ENCODE measurements around the gene ATP6AP1.
"Not testable (repeated sequence)": the region's sequence is repeated elsewhere in the genome, so short reads cannot be mapped to it uniquely, and the experiment has no call there.

Gene ATP6AP1

DNA sequence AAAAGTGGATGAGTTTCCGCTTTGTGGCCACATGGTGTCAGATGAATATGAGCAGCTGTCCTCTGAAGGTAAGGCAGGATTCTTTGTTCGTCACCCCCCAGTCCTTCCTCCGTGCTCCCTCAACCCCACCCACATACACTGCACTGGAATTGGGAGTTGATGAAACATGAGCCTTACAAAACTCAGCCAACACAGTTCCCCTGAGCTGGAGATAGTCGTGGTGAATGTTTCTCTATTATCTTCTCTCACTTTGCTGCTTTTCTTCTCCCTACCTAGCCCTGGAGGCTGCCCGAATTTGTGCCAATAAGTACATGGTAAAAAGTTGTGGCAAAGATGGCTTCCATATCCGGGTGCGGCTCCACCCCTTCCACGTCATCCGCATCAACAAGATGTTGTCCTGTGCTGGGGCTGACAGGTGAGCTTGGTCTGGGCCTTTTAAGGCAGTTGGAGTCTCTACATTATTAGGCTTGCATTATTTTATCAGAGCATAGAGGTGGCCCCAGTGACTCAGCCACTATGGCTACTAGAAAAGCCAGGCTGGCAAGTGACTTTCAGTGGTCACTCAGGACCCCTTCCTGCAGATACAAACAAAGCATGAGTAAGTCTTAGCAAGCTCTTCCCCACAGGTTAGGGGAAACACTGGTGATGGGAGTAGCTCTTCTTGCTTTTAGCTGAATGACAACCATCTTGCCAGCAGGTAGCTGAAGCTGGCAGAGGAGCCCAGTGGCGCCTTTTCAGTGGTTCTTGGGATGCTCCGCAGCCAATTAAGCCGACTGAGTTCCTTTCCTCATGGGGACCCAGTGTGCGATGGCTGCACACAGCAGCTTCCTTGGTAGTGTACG is 28.7 kb upstream of the ATP6AP1 start:
- DNase-seq: peak; percentile 24

DNA sequence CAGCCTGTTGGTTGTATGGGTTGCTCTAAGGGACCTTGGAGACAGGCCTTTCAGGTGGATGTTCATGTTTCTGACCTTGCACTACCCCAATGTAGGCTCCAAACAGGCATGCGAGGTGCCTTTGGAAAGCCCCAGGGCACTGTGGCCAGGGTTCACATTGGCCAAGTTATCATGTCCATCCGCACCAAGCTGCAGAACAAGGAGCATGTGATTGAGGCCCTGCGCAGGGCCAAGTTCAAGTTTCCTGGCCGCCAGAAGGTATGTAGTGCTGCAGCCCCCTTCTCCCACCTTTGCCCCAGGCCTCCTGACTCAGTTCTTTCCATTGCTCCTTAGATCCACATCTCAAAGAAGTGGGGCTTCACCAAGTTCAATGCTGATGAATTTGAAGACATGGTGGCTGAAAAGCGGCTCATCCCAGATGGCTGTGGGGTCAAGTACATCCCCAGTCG is 28.1 kb upstream of the ATP6AP1 start:
- DNase-seq: not testable (repeated sequence)

DNA sequence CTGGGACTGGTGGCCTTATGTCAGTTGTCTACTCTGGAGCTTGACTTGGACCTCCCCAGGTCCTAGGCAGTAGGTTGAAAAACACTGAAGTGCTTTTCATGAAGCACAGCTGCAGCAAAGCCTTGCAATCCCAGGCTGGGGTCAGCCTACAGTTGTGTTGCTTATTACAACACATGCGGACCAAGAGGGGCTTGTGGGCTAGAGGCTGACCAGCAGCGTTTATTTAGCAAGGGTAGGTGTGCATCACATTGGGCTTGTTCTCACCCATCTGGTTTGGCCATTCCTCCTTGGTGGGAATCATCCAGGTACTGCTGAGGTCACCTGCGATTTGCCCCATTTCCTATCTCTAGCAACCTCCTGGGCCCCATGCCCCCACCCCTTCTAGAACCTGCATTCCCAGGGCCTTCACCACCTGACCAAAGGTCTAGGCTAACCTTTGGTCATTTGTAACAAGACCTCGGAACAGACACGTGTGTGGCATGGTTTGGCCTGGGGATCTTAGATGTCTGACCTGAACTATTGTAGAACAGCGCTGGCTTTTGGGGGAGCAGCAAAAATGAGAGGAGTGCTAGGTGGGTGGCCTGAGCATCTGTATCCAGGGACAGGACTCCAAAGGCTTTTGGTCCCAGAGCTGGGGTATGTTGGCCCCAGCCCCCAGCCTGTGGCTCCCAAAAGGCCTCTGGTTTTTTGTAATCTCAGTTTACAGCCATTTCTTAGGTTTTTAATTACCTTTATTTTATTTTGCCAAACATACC is 27.3 kb upstream of the ATP6AP1 start:
- DNase-seq: peak; percentile 49

DNA sequence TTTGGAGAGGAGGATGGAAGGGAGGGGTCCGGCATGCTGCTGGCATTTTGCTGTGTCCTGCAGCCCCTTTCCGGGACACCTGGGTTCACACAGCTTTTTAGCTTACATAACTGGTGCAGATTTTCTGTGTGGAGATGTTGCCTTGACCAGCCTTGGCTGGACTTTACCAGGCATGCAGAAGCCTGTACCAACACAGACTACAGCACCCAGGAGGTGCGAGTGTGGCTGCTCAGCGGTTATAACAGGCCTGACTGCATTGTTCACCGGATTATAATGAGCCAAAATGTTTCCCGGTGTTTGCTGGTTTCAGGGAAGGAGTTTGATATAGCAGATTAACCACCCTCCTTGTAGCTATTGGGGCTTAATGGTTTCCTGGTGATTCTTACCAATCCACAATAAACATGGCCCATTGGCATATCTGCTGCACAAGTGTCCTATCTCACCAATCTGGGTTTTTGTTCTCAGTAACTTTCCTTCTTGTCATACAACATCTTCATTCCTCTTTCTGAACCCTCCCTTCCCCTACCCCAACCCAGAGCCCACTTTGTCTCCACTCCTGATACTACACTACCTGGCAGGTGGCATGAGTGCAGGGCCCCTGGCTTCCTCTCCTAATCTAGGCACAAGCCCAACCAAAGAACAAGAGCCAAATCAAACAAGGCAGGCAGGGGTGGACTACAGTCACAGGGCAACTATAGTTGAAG is 26.4 kb upstream of the ATP6AP1 start:
- peak; percentile 21 for DNase-seq

DNA sequence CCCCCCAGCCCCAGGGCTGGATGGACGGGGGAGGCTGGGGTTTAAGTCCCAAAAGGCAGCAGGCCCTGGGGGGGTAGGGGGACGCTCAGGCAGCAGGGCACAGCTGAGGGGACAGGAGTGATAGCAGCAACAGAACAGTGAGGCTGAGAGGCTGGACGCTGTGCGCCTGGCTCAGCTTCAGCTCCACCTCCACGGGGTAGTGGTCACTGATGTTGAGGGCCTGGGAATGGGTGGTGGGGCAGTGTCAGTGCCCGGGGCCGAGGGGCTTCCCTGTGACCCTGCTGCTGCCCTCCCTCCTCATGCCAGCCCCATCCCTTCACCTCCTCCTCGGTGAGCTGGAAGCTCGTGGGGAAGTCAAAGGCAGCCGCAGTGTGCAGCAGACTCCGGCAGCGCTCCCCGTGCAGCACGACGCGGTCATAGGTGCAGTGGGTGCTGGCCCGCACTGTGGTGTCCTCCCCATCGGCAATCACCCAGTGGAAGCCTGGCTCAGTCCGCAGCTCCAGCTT is 25.8 kb upstream of the ATP6AP1 start:
- DNase-seq: no peak

DNA sequence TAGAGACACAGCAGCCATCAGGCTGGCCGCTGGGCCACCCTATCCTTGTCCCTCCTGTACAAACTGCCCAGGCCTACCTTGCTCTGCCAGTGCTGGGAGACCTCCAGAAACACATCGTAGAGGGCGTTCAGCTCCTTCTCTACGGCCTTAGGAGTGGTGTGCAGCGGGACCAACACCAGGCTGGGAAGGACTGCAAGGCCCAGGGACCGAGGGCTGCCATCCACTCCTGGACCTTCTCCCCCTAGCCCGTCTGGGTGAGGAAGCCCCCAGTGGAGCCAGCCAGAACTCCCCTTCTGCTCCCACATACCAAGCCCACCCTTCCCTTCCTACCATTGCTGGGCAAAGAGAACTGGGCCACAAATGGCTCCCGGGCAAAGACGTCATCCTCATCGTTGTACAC is 25.3 kb upstream of the ATP6AP1 start:
- no peak for DNase-seq

DNA sequence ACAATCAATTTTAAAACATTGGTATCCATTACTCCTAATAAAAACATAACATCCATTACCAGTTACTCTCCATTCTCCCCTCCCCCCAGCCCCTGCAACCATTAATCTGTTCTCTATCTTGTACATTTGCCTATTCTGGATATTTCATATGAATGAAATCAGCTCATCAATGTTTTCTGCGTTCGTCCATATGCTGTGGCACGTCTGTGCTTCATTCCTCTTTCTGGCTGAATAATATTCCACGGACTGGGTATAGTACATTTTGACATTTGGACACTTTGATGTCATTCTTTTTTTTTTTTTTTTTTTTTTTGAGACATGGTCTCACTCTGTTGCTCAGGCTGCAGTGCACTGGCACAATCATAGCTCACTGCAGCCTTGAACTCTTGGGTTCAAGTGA is 24.6 kb upstream of the ATP6AP1 start:
- no peak for DNase-seq

DNA sequence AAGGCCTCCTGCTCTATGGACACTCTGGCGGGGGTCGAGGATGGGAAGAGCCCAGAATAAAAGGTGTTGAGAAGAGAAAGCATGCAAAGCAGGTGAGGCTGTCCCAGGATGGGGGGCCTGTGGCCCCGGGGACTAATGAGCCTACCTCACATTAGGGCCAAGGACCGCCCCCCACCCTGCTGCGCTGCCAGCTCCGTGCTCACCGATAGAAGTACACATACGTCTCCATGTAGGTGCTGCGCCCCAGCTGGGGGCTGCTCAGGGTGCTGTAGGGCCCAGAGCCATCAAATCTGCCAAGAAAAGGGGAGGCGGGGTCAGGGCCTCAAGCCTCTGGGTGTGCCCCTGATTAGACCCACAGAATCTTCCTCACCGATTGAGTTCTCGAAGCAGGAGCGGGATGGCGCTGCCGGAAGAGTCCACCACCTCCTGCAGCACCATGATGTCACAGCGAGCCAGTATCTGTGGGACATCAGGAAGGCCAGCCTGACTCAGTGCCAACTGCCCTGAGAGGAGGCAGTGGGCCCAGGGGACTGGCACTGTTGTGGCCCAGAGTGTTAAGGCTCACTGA is 23.8 kb upstream of the ATP6AP1 start:
- no peak for DNase-seq

DNA sequence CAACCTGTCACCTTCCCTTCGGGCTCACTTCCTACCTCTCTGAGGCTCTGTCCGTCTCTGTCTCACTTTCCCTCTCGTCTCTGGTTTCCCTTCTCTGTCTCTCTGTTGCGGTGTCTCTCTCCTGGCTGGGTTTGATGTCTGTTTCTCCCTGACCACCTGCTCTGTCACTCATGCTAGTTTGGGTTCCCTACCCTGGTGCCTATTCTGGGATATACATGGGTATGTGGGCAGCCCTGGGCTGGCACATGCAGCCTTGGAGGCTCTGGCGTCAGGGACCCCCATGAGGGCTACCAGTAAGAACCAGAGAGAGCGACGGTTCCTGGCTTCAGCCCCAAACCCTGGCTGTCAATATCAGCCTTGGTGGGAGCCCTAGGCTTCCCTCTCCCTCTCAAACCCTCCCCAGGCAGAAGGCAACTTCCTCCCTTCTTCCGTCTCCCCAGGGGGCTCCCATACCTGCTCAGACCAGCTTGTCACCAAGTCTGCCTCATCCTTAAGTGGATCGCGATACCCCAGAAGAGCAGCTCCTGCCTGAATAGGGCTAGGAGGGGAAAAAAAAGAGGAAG is 19.7 kb upstream of the ATP6AP1 start:
- no peak for DNase-seq

DNA sequence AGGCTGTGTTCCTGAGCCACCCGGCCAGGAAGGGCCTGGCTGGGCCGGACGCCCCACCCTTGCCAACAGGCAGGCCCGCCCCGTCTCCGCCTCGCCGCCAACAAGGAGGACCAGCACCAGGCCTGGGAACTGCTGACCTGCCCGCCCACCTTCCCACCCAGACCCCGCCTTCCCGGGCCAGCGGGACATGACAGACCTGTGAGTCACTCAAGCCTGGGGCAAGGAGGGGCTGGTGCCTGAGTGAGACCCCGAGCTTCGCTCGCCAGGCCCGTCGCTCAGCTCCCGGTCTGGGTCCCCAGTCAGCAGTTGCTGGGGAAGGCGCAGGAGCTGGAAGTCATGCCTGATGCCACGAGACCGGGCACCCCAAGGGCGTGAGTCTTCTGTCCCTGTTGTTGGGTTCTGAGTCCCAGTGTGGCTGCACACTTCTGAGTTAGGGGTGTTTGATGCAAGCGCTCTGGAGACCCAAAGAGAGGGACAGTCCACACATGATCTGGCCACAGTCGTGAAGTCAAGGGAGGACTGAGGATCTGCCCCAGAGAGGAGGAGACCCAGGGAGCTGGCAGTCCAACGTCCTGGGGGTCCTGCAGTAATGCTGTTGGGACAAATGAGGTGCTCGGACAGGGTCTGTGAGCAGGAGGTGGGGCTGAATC is 19.1 kb upstream of the ATP6AP1 start, which contains the start of gene DNASE1L1:
Gene DNASE1L1, minus strand, starts transcription at position 33 of the 650 bp plus-strand sequence. CDS start 3,686 bp downstream, outside the sequence.
- peak; percentile 83 for DNase-seq

DNA sequence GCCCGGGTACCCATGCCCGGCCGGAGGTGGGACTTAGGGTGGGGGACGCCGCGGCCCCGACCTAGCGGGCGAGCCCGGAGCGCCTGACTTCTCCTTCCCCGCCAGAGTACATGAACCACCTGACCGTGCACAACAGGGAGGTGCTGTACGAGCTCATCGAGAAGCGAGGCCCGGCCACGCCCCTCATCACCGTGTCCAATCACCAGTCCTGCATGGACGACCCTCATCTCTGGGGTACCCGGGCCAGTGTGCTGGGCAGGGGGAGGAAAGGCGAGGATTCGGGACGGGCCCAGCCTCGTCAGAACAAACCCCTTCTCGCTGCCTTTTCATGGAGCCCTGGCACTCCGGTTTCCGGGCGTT is 16.5 kb upstream of the ATP6AP1 start:
- DNase-seq: peak; percentile 63

DNA sequence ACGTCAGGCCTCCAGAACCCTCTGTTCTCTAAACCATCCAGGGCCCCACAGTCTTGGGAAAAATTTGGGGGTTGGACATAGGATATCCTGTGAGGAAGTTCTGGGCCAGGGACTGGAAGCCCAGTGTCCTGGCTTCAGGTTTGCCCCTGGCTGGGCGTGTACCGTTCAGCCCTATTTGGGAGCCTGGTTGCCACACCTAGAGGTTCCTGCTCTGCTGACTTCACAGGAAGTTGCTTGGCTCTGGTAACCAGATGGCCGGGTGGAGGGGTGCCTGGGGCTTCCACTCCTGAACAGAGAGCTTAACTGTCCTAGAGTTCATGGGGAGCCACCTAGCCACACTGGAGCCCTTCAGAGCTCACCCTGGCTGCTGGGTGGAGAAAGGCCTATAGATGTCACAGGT is 16.0 kb upstream of the ATP6AP1 start:
- DNase-seq: peak; percentile 26

DNA sequence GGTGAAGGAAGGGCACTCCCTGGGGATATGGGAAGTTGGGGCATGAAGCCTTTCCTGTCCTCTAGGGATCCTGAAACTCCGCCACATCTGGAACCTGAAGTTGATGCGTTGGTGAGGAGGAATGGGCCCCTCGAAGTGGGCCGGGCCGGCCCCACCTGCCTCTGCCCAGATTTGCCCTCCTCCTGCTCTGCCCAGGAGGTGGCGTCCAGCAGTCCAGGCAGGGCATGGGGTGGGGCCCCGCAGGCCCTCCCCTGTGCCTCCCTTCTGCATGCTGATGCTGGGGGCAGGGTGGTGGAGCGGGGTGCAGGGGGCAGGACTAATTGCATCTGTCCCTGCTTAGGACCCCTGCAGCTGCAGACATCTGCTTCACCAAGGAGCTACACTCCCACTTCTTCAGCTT is 15.3 kb upstream of the ATP6AP1 start:
- DNase-seq: no peak

DNA sequence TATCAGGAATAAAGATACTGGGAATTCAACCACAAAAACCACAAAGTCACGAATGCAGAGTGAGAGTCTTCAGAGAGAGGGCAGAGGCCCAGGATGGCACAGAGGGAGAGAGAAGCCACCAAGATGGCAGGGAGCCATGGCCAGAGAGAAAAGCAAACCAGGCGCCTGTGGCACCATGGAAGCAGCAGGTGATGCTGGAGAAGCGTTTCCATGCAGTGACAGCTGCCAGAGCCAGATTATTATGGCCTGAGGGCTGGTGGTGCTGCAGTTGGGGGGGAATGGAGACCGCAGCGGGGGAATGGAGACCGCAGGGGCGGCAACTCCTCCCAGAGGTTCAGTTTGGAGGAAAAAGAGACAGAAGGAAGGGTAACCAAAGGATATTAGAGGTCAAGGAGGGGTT is 11.3 kb upstream of the ATP6AP1 start:
- no peak for DNase-seq

DNA sequence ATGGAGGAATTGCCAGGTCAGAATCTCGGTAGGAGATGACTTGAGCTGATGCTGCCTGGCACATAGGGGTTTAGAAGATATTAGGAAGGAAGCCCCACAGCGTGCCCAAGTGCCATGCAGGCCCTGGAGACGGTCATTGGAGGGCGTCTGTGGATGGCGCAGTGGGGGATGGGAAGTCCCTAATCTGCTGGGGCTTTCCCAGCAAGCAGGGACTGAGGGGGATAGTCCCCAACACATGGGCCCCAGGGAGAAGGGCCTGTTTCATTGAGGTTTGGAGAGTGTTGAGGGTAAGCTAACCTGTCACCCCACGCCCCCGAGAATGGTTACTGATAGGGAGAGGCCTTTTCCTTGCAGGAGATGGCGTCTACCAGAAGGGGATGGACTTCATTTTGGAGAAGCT is 9.3 kb upstream of the ATP6AP1 start:
- no peak for DNase-seq

DNA sequence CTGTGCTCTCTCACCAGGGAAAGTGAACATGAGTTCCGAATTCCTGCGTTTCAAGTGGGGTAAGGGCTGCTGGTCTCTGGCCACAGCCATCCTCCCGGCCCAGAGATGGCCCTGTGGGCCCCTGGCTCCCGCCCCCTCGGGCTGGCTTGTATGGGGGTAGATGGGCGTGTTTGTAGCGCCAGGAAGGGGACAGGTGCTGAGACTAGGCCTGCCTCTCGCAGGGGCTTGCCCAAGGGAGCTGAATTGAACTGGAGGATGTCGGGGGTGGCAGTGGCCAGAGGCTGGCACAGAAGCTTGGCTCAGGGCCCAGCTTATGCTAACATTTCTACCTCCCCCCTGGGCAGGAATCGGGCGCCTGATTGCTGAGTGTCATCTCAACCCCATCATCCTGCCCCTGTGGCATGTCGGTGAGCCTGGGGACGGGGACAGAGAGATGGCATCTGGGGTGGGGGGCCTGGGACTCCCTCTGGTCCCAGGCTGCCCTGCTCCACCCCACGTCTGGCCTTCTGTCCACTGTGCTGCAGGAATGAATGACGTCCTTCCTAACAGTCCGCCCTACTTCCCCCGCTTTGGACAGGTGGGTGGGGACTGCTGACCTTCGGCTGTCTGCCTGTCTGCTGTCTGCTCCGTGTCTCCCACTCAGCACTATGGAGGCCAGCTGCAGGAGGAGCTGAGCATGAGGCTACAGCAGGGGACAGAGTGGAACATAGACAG is 8.6 kb upstream of the ATP6AP1 start:
- no peak for DNase-seq

DNA sequence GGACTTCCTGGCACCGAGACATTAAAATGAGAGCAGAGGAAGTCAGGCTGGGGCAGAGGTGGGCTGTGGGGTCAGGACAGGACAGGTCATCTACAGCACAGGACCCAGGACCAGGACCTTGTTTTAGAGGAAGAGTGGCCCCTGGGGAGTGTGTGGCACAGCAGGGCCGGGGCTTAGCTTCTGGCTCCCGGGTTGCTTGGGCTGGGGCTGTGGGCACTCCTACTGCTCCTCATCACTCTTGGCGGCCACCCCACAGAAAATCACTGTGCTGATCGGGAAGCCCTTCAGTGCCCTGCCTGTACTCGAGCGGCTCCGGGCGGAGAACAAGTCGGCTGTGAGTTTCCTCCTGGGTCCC is 8.1 kb upstream of the ATP6AP1 start:
- DNase-seq: no peak

DNA sequence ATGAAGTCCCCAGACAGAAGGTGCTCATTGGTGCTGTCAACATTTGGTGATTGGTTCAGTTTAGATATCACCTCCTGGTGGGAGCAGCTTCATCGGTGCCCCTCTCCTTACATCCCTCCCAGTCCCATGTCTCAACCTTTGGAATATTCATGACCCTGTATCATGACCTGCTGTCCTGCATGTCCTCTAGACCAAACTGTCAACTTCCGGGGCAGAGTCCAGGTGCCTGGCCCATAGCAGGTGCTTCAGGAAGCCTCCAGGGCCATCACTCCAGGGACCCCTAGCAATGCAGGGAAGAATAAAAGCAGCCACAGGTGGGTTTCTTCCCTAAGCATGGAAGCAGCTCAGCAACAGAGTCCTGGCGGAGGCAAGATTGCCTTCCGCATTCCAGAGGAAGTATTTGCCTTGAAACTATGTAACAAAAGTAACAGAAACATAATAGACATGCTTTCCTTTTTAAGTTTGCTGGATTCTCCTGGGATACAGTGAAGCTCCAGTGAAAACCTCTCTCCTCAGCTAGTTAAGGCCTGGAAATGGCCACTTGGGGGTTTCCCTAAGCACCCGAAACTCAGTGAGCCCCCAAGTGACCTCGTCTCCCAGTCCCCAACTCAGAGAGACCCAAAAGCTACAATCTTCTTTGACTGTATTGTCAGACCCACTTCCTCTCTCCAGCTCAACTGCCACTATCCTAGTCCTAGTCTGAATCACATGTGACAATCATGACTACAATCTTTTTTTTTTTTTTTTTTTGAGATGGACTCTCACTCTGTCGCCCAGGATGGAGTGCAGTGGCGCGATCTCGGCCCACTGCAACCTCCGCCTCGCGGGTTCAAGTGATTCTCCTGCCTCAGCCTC is 1.3 kb upstream of the ATP6AP1 start:
- DNase-seq: peak; percentile 16

DNA sequence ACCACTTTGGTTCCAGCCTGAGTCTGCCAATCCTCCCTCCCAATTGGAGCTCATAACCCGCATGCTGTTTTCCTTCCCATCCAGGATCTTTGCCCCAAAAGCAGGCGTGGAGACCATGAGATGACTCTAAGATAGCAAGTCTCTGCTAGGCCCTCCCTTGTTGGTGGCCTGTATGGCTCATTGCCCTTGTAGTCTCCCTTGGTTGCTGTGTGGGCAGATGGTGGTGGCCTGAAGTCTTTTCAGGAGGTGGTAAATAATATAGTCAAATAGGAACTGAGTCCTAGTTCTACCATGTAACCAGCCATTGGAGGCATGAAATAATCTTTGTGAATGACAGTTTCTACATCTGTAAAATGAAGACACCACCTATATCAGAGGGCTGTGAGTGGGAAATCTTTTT is 1.2 kb downstream of the ATP6AP1 start:
- DNase-seq: no peak

DNA sequence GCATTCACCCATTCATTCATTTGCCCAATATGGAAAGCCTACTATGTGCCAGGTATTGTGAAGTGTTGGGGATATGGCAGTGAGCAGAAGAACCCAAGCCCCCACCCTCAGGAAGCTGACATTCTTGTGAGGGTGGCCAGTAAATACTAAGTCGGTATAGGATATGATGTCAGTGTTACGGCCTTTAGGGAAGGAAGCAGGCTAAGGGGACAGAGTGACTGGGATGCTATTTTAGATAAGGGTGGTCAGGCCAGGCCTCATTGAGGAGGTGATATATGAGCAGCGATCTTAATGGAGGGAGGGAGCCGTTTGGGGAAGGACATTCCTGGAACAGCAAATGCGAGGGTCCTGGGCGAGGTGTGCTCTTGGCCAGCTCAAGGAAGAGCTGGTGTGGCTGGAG is 2.0 kb downstream of the ATP6AP1 start:
- no peak for DNase-seq

DNA sequence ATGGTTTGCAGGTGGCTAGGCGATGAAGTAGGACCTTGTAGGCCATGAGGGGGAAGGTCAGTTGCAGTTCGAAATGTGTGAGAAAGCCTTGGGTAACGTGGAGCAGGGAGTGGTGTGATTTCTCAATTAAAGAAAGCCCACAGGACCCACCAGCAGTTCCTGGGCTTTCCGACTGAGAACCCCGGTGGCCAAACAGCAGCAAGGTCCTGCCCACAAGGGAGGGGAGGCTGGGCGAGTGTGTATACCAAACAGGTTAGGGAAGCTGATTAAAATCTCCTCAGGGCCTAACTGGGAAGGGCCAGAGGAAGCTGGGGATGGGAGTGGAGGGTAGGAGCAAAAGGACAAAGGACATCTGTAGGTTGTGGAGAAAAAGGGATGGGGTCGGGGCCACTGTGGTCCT is 2.4 kb downstream of the ATP6AP1 start:
- DNase-seq: no peak
